ENCODE data around the gene MYCL.
"Not testable (repeated sequence)": the region's sequence is repeated elsewhere in the genome, so short reads cannot be mapped to it uniquely, and the experiment has no call there.

MYCL gene

GRCh38 chr1:39886757-39887231 is 14.9 kb downstream of the MYCL start:
- DNase-seq = peak; percentile 100

- DNase-seq = no peak
Observed at GRCh38 chr1:39885516-39885915, 16.2 kb downstream of the MYCL start.

- DNase-seq = peak; percentile 98
Observed at GRCh38 chr1:39882152-39882551, 19.6 kb downstream of the MYCL start.

GRCh38 chr1:39877980-39878956 is 23.4 kb downstream of the MYCL start:
- DNase-seq = no peak

- DNase-seq = no peak
Observed at GRCh38 chr1:39877231-39877778, 24.4 kb downstream of the MYCL start.

- no peak for DNase-seq
Observed at GRCh38 chr1:39876144-39876543, 25.6 kb downstream of the MYCL start.

GRCh38 chr1:39872698-39873097 is 29.0 kb downstream of the MYCL start:
- DNase-seq = no peak

GRCh38 chr1:39871796-39872195 is 29.9 kb downstream of the MYCL start:
- no peak for DNase-seq

- DNase-seq = not testable (repeated sequence)
Observed at GRCh38 chr1:39871043-39871442, 30.7 kb downstream of the MYCL start.

GRCh38 chr1:39869538-39870112 is 32.1 kb downstream of the MYCL start:
- DNase-seq = not testable (repeated sequence)

GRCh38 chr1:39866767-39867166 is 35.0 kb downstream of the MYCL start:
- no peak for DNase-seq

- DNase-seq = no peak
Observed at GRCh38 chr1:39865762-39866161, 36.0 kb downstream of the MYCL start.

- DNase-seq = no peak
Observed at GRCh38 chr1:39863177-39863576, 38.5 kb downstream of the MYCL start.

GRCh38 chr1:39861003-39861402 is 40.7 kb downstream of the MYCL start:
- no peak for DNase-seq

GRCh38 chr1:39859859-39860812 is 41.6 kb downstream of the MYCL start:
- no peak for DNase-seq

- no peak for DNase-seq
Observed at GRCh38 chr1:39858315-39858714, 43.4 kb downstream of the MYCL start.

- no peak for DNase-seq
Observed at GRCh38 chr1:39857126-39857878, 44.4 kb downstream of the MYCL start.

- no peak for DNase-seq
Observed at GRCh38 chr1:39854738-39855137, 47.0 kb downstream of the MYCL start.

- DNase-seq = no peak
Observed at GRCh38 chr1:39854314-39854713, 47.4 kb downstream of the MYCL start.

GRCh38 chr1:39852876-39853275 is 48.8 kb downstream of the MYCL start:
- no peak for DNase-seq

GRCh38 chr1:39852214-39852791 is 49.4 kb downstream of the MYCL start:
- peak; percentile 99 for DNase-seq

All from NCI-H1694 (cell line).